ENCODE measurements around the gene DLK1. TPM values are rescaled to one million over a fixed set of nuclear protein-coding genes. Genes with fewer than 3 reads are reported as not detected.

The DLK1 gene
- total RNA-seq, 1 donor from 2014 or later = 1.3 TPM

- TF ChIP-seq, protein P1, sequence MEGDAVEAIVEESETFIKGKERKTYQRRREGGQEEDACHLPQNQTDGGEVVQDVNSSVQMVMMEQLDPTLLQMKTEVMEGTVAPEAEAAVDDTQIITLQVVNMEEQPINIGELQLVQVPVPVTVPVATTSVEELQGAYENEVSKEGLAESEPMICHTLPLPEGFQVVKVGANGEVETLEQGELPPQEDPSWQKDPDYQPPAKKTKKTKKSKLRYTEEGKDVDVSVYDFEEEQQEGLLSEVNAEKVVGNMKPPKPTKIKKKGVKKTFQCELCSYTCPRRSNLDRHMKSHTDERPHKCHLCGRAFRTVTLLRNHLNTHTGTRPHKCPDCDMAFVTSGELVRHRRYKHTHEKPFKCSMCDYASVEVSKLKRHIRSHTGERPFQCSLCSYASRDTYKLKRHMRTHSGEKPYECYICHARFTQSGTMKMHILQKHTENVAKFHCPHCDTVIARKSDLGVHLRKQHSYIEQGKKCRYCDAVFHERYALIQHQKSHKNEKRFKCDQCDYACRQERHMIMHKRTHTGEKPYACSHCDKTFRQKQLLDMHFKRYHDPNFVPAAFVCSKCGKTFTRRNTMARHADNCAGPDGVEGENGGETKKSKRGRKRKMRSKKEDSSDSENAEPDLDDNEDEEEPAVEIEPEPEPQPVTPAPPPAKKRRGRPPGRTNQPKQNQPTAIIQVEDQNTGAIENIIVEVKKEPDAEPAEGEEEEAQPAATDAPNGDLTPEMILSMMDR (IDR thresholded peaks at IDR 0.05; ENCODE audit: unreplicated experiment) = no peak
Observed at GRCh38 chr14:100711493-100711892, 15.2 kb upstream of the DLK1 start.

GRCh38 chr14:100712490-100712889 lies 14.2 kb upstream of the DLK1 start:
- Mint-ChIP-seq H3K36me3 (ENCODE audit: low read depth, unreplicated experiment) (peaks cover 10% of the 10 kb centered on the region), H3K4me3 (ENCODE audit: unreplicated experiment) (no peak overlapping the region), H3K27me3 (ENCODE audit: unreplicated experiment) (peaks cover 22% of the 10 kb centered on the region), H3K27ac (ENCODE audit: unreplicated experiment) (no peak overlapping the region), H3K4me1 (ENCODE audit: unreplicated experiment) (peaks cover 25% of the 10 kb centered on the region), H3K9me3 (ENCODE audit: unreplicated experiment) (no peaks in the 10 kb centered on the region)
- DNase-seq (ENCODE audit: low spot score) = no peak
- TF ChIP-seq, protein P1 (IDR thresholded peaks at IDR 0.05; ENCODE audit: unreplicated experiment) = no peak

More at GRCh38 chr14:100711493-100711892, 15.2 kb upstream of the DLK1 start:
- Mint-ChIP-seq H3K27ac (ENCODE audit: unreplicated experiment) (no peak overlapping the region), H3K27me3 (ENCODE audit: unreplicated experiment) (peaks cover 23% of the 10 kb centered on the region), H3K4me1 (ENCODE audit: unreplicated experiment) (peaks cover 25% of the 10 kb centered on the region), H3K36me3 (ENCODE audit: low read depth, unreplicated experiment) (peaks cover 15% of the 10 kb centered on the region), H3K9me3 (ENCODE audit: unreplicated experiment) (no peaks in the 10 kb centered on the region), H3K4me3 (ENCODE audit: unreplicated experiment) (no peak overlapping the region)
- no peak for DNase-seq (ENCODE audit: low spot score)

DNA sequence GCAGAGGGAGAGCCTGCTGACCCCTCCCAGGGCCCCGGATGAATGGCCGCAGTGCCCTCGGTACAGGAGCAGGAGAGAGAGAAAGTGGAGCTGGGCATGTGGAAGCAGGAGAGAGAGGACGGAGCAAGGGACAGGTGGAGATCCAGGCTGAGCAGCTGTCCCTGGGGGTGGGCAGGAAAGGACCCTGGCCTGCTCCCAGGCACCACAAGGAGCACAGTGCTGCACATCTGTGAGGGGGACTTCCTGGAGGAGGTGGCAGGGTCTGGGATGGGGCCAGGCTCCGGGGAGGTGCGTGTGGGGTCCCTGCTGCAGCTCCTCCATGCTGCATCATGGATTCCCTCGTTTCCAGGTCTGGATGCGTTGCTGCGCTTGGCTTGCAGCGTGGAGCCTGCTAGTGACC lies 13.0 kb upstream of the DLK1 start:
- H3K27me3 Mint-ChIP-seq (ENCODE audit: unreplicated experiment) = peaks cover 15% of the 10 kb centered on the region
- peaks cover 28% of the 10 kb centered on the region for H3K4me1 Mint-ChIP-seq (ENCODE audit: unreplicated experiment)
- no peak overlapping the region for H3K4me3 Mint-ChIP-seq (ENCODE audit: unreplicated experiment)
- H3K36me3 Mint-ChIP-seq (ENCODE audit: low read depth, unreplicated experiment) = peaks cover 10% of the 10 kb centered on the region
- TF ChIP-seq, protein P1 (IDR thresholded peaks at IDR 0.05; ENCODE audit: unreplicated experiment) = no peak
- no peaks in the 10 kb centered on the region for H3K9me3 Mint-ChIP-seq (ENCODE audit: unreplicated experiment)
- no peak overlapping the region for H3K27ac Mint-ChIP-seq (ENCODE audit: unreplicated experiment)
- DNase-seq (ENCODE audit: low spot score) = no peak

DNA sequence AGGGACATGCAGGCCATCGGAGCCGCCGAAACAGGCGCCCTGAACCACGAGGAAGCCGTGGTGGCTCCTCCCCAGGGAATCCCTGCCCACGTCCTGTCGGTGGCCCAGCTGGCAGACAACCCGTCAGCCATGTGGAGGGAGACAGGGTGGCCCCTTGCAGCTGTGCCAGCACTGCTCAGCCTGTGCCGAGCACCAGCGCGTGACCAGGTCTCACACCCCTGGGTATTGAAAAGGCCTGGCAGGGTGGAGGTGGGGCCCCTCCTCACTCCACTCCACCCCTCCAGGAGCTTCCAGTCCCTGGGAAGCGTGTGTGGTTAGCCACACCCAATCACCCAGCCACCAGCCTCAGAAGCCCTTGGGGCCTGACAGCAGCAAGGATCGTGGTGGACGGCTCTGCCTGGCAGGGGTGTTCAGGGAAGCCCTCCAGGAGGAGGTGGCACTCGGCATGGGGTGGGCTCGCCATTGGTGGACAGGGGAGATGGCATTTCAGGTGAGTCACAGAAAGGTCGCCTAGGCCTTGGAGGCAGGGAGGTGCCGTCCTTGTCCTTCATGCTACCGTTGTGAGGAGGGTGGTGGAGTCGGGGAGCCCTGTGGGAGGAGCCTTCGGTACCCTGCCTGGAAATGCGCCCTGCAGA lies 12.3 kb upstream of the DLK1 start:
- H3K27ac Mint-ChIP-seq (ENCODE audit: unreplicated experiment) = no peak overlapping the region
- TF ChIP-seq, protein P1 (IDR thresholded peaks at IDR 0.05; ENCODE audit: unreplicated experiment) = no peak
- no peaks in the 10 kb centered on the region for H3K9me3 Mint-ChIP-seq (ENCODE audit: unreplicated experiment)
- no peak for DNase-seq (ENCODE audit: low spot score)
- H3K4me1 Mint-ChIP-seq (ENCODE audit: unreplicated experiment) = peaks cover 30% of the 10 kb centered on the region
- no peak overlapping the region for H3K4me3 Mint-ChIP-seq (ENCODE audit: unreplicated experiment)
- peaks cover 16% of the 10 kb centered on the region for H3K27me3 Mint-ChIP-seq (ENCODE audit: unreplicated experiment)
- H3K36me3 Mint-ChIP-seq (ENCODE audit: low read depth, unreplicated experiment) = peaks cover 10% of the 10 kb centered on the region

DNA sequence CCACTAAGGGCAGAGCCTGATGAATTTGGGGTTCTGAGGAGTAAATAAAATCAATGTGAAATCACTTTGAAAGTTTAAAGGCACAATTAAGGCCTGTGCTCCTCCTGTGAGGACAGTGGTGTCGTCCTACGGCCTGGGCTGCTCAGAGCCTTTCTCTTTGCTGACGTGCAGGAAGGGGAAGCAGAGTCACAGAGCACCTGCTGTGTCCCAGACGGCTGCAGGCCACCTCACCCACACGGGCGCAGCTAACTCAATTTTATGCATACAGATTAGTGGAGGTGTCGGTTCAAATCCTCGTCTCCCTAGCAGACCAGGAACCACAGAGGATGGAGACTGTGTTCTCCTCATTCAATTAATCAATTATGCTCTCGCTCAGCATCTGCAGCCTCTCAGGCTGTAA lies 11.4 kb upstream of the DLK1 start:
- Mint-ChIP-seq H3K9me3 (ENCODE audit: unreplicated experiment) (no peaks in the 10 kb centered on the region), H3K27ac (ENCODE audit: unreplicated experiment) (no peak overlapping the region), H3K27me3 (ENCODE audit: unreplicated experiment) (peaks cover 16% of the 10 kb centered on the region), H3K36me3 (ENCODE audit: low read depth, unreplicated experiment) (peaks cover 10% of the 10 kb centered on the region), H3K4me3 (ENCODE audit: unreplicated experiment) (no peak overlapping the region), H3K4me1 (ENCODE audit: unreplicated experiment) (peaks cover 27% of the 10 kb centered on the region)
- no peak for DNase-seq (ENCODE audit: low spot score)
- TF ChIP-seq, protein P1 (IDR thresholded peaks at IDR 0.05; ENCODE audit: unreplicated experiment) = no peak
